Measurements from ENCODE around the gene HAUS6.
A peak's percentile ranks its signal among the peaks of the same experiment; 100 is the strongest.

HAUS6 gene

DNA sequence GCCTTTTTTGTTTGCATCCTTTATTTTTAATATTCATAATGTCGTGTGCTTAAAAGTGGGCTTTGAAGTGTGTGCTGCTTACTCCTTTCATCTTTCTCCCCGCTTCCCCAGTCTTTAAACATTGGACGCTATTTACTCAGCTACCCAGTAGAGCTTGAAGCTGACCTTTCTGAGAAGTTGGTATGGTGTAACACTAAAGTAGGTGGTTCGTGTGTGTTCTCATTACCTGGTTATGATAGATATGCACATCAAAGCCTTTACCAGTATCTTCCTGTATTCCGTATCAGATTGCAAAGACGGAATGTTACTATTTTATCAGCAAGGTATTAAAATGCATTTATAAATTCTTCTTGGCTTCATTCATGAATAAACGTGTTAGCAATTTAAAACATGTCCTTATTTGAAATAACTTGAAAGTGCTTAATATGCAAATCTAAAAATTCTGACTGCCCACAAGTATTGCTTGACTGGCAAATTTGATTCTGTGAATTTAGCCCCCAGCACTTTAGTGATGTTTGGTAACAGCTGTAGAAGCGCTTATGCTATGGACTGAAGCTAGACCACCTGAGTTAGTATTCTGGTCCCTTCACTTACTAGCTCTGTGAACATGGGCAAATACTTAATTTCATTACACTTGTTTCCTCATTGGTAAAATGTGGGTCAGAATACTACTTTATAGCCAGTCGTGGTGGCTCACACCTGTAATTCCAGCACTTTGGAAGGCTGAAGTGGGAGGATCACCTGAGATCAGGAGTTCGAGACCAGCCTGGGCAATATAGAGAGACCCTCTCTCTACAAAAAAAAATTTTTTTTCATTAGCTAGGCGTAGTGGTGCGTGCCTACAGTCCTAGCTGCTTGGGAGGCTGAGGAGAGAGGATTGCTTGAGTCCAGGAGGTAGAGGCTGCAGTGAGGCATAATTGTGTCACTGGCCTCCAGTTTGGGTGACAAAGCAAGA is 51.8 kb downstream of the HAUS6 start:
- POLR2A ChIA-PET, result interaction anchor here (1.4 to 1.7 kb wide), 2 partner anchors 123 to 414 kb away, joined by 4 to 7 read pairs; no protein-coding TSS in a partner anchor
- TF ChIP-seq CTBP1 (IDR thresholded peaks at IDR 0.05; ENCODE audit: borderline replicate concordance) (no peak), ZNF384 (IDR thresholded peaks at IDR 0.05) (no peak), HDGF (IDR thresholded peaks at IDR 0.05; ENCODE audit: borderline replicate concordance) (no peak), BHLHE40 (IDR thresholded peaks at IDR 0.05; ENCODE audit: borderline replicate concordance) (no peak), FOXK2 (IDR thresholded peaks at IDR 0.05) (no peak), L3MBTL2 (conservative IDR thresholded peaks at IDR 0.05) (no peak), FOXM1 (IDR thresholded peaks at IDR 0.05; ENCODE audit: borderline replicate concordance) (no peak), ARNT (IDR thresholded peaks at IDR 0.05) (no peak), SUZ12 (IDR thresholded peaks at IDR 0.05) (no peak), ELF4 (IDR thresholded peaks at IDR 0.05) (no peak)
- DNase-seq (ENCODE audit: extremely low spot score), result no peak
- CTCF ChIA-PET, result interaction anchor here (1.2 to 1.5 kb wide), 2 partner anchors 406 to 415 kb away, joined by 4 to 5 read pairs; no protein-coding TSS in a partner anchor

DNA sequence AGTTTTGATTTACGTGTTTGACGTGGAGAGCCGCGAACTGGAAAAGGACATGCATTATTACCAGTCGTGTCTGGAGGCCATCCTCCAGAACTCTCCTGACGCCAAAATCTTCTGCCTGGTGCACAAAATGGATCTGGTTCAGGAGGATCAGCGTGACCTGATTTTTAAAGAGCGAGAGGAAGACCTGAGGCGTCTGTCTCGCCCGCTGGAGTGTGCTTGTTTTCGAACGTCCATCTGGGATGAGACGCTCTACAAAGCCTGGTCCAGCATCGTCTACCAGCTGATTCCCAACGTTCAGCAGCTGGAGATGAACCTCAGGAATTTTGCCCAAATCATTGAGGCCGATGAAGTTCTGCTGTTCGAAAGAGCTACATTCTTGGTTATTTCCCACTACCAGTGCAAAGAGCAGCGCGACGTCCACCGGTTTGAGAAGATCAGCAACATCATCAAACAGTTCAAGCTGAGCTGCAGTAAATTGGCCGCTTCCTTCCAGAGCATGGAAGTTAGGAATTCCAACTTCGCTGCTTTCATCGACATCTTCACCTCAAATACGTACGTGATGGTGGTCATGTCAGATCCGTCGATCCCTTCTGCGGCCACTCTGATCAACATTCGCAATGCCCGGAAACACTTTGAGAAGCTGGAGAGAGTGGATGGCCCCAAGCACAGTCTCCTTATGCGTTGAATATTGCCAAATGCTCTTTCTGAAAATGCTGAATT is 52.6 kb downstream of the HAUS6 start:
- POLR2A ChIA-PET, result interaction anchor here (1.5 to 1.7 kb wide), 2 partner anchors 407 to 415 kb away, joined by 7 read pairs; no protein-coding TSS in a partner anchor
- TF ChIP-seq SUZ12 (IDR thresholded peaks at IDR 0.05), result no peak
- TF ChIP-seq TARDBP (IDR thresholded peaks at IDR 0.05), result no peak
- no peak for TF ChIP-seq FOXA1 (IDR thresholded peaks at IDR 0.05)
- TF ChIP-seq ARNT (IDR thresholded peaks at IDR 0.05), result no peak
- no peak for TF ChIP-seq ELF4 (IDR thresholded peaks at IDR 0.05)
- TF ChIP-seq L3MBTL2 (conservative IDR thresholded peaks at IDR 0.05), result no peak
- no peak for TF ChIP-seq LEF1 (IDR thresholded peaks at IDR 0.05; ENCODE audit: borderline replicate concordance)
- no peak for TF ChIP-seq CTBP1 (IDR thresholded peaks at IDR 0.05; ENCODE audit: borderline replicate concordance)
- no peak for TF ChIP-seq ZNF384 (IDR thresholded peaks at IDR 0.05)
- DNase-seq (ENCODE audit: extremely low spot score), result peak; percentile 23
- CTCF ChIA-PET, result interaction anchor here (1.2 kb wide), 1 partner anchor 415 kb away, joined by 4 read pairs; no protein-coding TSS in a partner anchor

DNA sequence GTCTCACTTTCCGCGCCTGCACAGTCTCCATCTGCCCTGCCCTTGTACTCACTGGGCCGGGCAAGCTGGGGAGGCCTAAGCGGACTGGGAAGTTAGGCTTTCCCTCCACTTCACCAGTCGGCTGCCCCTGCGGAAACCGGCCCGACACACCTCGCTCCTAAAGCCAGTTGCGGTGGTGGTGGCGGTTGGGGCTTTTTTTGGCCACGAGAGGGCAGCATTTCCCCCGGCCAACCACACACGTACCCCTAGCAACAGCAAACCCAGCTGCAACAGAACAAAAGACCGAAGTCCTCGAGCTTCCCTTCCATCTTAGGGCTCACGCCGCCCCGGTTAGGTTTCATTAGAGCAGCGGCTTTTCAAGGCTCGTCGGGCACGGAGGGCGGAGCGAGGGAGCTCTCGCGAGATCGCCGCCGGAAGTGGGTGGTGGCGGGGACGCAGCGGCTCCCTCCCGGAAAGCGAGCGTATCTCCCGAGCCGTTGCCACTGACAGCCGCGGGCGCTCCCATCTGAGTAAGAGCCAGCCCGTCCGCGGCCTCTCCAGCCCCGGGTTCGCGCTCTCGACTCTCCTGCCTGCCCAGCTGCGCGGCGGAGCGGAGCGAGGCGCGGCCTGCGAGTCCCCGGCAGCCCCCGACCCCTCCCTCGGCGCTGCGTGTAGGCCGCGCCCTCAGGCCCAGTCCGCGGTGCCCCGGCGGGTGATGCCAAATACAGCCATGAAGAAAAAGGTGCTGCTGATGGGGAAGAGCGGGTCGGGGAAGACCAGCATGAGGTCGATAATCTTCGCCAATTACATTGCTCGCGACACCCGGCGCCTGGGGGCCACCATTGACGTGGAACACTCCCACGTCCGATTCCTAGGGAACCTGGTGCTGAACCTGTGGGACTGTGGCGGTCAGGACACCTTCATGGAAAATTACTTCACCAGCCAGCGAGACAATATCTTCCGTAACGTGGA is 53.5 kb downstream of the HAUS6 start, which contains the start of gene RRAGA:
RRAGA (plus strand) TSS at position 462 of the 951 bp plus-strand sequence; CDS start at position 695, 233 bp downstream.
- peak; percentile 98 for DNase-seq (ENCODE audit: extremely low spot score)
- TF ChIP-seq L3MBTL2 (conservative IDR thresholded peaks at IDR 0.05), result peak; percentile 95
- peak; percentile 82 for TF ChIP-seq ELF4 (IDR thresholded peaks at IDR 0.05)
- no peak for TF ChIP-seq FOXK2 (IDR thresholded peaks at IDR 0.05)
- TF ChIP-seq SP1 (IDR thresholded peaks at IDR 0.05), result no peak; the same call in 1 of the 2 replicates
- ChIA-PET POLR2A (interaction anchor here (0.5 to 1.7 kb wide), 9 partner anchors 10 to 432 kb away, joined by 3 to 7 read pairs (median 3); partner anchors contain the start of genes RPS6 and SAXO1), CTCF (interaction anchor here (0.5 to 1.4 kb wide), 7 partner anchors 13 to 558 kb away, joined by 3 to 9 read pairs (median 5); no protein-coding TSS in a partner anchor)

DNA sequence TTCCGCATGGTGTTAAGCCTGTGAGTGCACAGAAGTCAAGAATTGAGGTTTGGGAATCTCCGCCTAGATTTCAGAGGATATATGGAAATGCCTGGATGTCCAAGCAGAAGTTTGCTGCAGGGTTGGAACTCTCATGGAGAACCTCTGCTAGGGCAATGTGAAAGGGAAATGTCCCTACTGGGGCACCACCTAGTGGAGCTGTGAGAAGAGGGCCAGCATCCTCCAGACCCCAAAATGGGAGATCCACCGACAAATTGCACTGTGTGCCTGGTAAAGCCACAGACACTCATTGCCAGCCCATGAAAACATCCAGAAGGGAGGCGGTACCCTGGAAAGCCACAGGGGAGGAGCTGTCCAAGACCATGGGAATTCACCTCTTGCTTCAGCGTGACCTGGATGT is 66.1 kb downstream of the HAUS6 start:
- ChIA-PET CTCF (interaction anchor here (0.7 kb wide), 1 partner anchor 12 kb away, joined by 5 read pairs; no protein-coding TSS in a partner anchor), POLR2A (no interaction called here)
- no peak for DNase-seq (ENCODE audit: extremely low spot score)
- TF ChIP-seq NFRKB (IDR thresholded peaks at IDR 0.05), result no peak
- no peak for TF ChIP-seq FOXK2 (IDR thresholded peaks at IDR 0.05)
- no peak for TF ChIP-seq BHLHE40 (IDR thresholded peaks at IDR 0.05; ENCODE audit: borderline replicate concordance)
- no peak for TF ChIP-seq ZNF384 (IDR thresholded peaks at IDR 0.05)
- TF ChIP-seq CTBP1 (IDR thresholded peaks at IDR 0.05; ENCODE audit: borderline replicate concordance), result no peak

DNA sequence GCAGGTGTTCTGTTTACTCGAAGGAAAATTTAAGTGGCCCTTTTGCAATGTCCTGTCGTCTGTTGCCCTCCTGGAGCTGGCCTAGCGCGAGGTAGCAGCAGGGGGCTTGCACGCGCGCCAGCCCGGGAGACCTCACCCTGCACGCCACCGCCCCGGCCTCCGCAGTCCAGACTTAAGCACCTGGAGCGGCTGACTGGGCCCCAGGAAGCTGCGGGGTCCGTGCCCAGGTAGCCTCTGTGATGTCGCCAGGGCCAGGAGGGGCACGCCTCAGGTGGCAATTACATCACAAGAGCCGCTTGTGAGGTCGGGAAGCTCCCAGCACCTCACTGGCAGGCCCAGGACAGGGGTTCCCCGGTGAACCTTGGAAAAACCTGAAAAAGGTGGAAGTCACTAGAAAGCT is 69.7 kb downstream of the HAUS6 start, which contains the start of gene SAXO1:
SAXO1 (minus strand) TSS at position 195 of the 400 bp plus-strand sequence. CDS start 301 bp downstream, outside the sequence.
- ChIA-PET CTCF (no interaction called here), POLR2A (interaction anchor here (1.1 kb wide), 1 partner anchor 16 kb away, joined by 3 read pairs; the partner anchor contains the start of gene RRAGA)
- DNase-seq (ENCODE audit: extremely low spot score), result no peak
- no peak for TF ChIP-seq FOXA1 (IDR thresholded peaks at IDR 0.05)

DNA sequence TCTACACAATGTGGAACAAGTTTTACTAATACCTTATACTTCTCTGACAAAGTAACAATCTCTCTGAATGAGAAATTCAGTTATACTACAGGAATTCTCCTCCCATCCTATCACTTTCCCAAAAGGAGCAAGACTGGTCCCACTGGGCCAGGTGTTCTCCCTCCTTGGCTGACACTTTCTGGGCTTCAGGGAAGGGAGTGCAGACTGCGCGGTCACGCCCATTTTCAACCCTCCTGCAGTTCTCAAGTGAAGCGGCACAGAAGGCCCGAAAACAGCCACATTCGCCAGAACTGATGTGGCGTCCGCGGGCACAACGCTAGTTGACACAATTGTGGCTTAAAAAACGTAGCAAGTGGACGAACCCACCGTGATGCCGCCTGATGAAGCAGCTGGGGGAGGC is 70.3 kb downstream of the HAUS6 start:
- TF ChIP-seq SUZ12 (IDR thresholded peaks at IDR 0.05) (no peak), FOXM1 (IDR thresholded peaks at IDR 0.05; ENCODE audit: borderline replicate concordance) (no peak), FOXA1 (IDR thresholded peaks at IDR 0.05) (no peak), ZNF384 (IDR thresholded peaks at IDR 0.05) (no peak), ARNT (IDR thresholded peaks at IDR 0.05) (no peak), ELF4 (IDR thresholded peaks at IDR 0.05) (no peak), LEF1 (IDR thresholded peaks at IDR 0.05; ENCODE audit: borderline replicate concordance) (no peak)
- DNase-seq (ENCODE audit: extremely low spot score), result no peak
- ChIA-PET POLR2A (no interaction called here), CTCF (no interaction called here)

DNA sequence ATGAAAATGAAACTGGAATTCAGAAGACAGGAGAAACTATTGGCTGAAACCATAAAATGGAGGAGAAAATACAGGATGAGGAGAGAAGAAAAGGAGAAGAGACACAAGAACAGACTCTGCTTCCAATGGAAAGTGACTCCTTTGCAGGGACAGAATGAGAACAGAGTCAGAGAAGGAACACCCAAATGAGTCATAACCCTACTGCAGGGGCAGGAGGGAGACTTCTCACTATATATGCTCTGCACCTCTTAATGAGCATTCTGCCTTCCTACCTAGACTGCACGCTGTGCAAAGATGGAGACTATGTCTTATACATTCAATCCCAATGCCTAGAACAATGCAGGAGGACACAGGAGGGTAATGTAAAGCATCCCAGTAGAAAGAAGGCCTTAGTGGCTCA is 71.8 kb downstream of the HAUS6 start:
- DNase-seq (ENCODE audit: extremely low spot score), result no peak
- CTCF ChIA-PET, result no interaction called here
- TF ChIP-seq, protein P1, sequence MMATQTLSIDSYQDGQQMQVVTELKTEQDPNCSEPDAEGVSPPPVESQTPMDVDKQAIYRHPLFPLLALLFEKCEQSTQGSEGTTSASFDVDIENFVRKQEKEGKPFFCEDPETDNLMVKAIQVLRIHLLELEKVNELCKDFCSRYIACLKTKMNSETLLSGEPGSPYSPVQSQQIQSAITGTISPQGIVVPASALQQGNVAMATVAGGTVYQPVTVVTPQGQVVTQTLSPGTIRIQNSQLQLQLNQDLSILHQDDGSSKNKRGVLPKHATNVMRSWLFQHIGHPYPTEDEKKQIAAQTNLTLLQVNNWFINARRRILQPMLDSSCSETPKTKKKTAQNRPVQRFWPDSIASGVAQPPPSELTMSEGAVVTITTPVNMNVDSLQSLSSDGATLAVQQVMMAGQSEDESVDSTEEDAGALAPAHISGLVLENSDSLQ (IDR thresholded peaks at IDR 0.05), result no peak
- TF ChIP-seq FOXM1 (IDR thresholded peaks at IDR 0.05; ENCODE audit: borderline replicate concordance) (no peak), SP1 (IDR thresholded peaks at IDR 0.05) (no peak)
- POLR2A ChIA-PET, result no interaction called here

Data from HEK293T (cell line).